Effector CD8-positive, alpha-beta T cell (primary cell): ENCODE measurements around the gene IQCK.
"Not testable (repeated sequence)": the region's sequence is repeated elsewhere in the genome, so short reads cannot be mapped to it uniquely, and the experiment has no call there.

Experiments used
- DNase-seq: peaks from one replicate; lab custom pipeline; 2025; lab: John Stamatoyannopoulos, UW

IQCK gene

GRCh38 chr16:19699472-19699871, 18.6 kb upstream of the IQCK start:
- DNase-seq, result no peak

- DNase-seq, result no peak
Measured at GRCh38 chr16:19700319-19700781, 17.7 kb upstream of the IQCK start.

DNA sequence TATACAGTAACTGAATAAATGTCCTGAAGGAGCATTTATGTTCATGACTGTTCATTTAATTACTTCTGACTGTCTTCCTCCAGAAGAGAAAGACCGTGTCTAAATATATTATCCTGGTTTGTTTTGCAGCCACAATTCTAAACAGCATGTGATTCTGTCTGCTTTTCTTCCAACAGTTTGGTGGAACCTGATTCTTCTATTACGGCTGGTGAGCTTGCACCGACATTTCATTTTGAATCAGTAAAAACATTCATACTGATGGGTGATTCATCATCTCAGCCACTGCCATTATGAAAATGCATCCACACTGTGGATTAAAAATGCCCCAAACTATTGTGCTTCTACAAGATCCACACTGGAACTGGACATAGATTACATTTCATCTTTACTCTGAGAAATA, 17.0 kb upstream of the IQCK start:
- no peak for DNase-seq

- DNase-seq, result no peak
Measured at GRCh38 chr16:19703172-19703889, 14.7 kb upstream of the IQCK start.

DNA sequence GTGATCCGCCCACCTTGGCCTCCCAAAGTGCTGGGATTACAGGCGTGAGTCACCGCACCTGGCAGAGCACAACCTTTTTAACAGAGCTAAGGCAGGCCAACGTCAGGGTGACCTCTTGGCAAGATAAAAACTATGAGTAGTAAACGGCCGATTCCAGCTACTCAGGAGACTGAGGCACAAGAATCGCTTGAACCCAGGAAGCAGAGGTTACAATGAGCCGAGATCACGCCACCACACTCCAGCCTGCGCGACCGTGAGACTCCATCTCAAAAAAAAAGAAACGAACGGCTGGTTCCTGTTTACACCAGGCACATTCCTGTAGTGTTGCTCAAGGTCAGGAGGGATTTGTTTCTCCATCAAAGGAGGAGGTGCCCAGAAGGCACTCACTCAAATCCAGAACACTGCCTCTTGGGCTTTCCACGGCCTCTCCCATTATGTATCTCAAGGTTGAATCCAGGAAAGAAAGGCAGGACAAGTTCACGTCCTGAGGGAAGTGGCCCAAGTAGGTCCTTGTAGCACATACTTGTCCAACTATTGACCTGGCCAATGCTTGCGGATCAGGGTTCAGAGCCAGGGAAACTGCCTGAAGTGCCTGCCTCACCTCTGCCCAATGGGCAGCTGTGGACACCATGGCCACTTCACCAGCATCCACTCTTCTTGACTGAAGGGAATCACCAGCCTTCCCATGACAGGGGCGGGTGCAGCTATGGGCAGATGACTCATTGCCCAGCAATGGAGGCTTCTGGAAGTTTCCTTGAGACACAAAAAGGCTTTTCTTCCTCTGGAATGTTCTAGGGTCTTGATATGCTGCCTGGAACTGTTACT, 13.5 kb upstream of the IQCK start:
- no peak for DNase-seq

DNA sequence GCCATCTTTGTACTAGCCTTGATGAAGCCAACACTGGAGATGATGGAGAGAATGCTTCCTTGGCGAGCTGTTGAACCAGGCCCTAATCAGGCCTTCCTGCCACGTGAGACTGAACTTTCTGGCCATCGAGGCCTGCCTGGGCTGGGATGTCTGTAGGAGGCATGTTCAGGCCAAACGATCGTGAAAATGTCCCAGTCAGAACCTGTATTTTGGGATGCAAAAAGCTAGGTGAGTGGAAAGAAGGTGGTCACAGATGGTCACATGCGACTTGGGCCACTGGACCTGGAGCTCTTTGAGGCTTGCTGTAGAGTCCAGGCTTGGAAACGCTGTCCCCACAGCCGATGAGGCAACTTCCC, 12.9 kb upstream of the IQCK start:
- no peak for DNase-seq

DNA sequence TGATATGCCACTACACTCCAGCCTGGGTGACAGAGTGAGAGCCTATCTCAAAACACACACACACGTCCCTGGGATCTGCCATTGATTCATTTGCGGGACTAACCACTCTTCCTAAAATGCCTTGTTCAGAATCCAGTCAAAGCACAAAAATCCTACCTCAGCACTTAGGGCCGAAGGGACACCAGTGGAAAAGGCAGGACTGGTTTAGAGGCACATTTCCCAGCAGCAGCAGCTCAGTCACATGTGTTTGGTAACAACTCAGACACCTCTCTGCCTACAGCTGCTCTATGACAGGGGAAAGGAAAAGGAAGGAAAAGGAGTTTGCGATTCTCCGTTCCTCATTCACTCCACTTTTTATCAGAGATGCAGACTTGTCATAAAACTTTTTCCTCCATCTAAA, 12.2 kb upstream of the IQCK start:
- no peak for DNase-seq

- no peak for DNase-seq
Measured at GRCh38 chr16:19706846-19707245, 11.2 kb upstream of the IQCK start.

- DNase-seq, result no peak
Measured at GRCh38 chr16:19707569-19708295, 10.3 kb upstream of the IQCK start.

DNA sequence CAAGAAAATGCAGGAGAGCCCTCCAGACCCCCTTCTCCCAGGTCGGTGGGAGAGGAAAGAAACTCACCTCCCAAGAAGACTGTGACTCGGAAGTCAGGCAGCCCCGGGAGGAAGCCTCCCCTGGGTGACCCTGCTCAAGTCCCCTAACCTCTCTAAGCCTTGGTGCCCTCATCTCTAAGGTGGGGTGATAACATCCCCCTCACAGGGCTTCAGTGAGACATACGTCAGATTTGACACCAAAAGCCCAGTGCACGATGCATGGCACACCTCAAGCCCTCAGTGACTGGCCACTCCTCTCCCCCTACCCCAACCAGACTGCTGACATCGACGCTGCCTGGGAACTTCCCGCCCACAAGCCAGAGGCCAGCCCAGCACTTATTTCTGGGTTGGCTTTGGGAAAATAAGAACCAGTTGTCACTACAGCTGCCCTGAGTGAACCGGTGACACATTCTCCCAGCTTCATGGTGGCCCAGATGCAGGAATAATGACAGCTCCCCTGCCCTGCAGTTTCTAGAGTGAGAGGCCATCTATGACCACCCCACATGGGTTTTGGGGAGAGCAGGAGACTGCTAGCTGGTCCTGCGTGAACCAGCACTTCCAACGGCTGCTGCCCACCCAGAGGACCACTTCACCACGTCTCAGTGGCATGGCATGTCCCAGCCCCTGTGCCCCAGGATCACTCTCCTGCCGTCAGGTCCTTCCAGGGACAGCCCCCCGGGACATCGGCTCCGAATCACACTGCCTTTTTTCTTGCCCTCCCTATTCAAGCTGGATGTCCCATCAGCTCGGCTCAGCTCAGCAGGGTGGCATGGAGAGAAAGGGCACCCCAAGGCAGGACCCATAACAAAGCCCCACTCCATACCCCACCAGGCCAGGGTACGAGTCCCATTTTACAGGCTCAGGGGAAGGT, 9.5 kb upstream of the IQCK start:
- DNase-seq, result no peak

- DNase-seq, result no peak
Measured at GRCh38 chr16:19709381-19710136, 8.5 kb upstream of the IQCK start.

- no peak for DNase-seq
Measured at GRCh38 chr16:19710191-19710908, 7.7 kb upstream of the IQCK start.

- no peak for DNase-seq
Measured at GRCh38 chr16:19710991-19711545, 7.0 kb upstream of the IQCK start.

- DNase-seq, result no peak
Measured at GRCh38 chr16:19711643-19712042, 6.4 kb upstream of the IQCK start.

- DNase-seq, result no peak
Measured at GRCh38 chr16:19712418-19713058, 5.5 kb upstream of the IQCK start.

GRCh38 chr16:19713697-19714096, 4.4 kb upstream of the IQCK start:
- no peak for DNase-seq

- DNase-seq, result no peak
Measured at GRCh38 chr16:19715566-19715965, 2.5 kb upstream of the IQCK start.

GRCh38 chr16:19716183-19716582, 1.9 kb upstream of the IQCK start:
- no peak for DNase-seq

DNA sequence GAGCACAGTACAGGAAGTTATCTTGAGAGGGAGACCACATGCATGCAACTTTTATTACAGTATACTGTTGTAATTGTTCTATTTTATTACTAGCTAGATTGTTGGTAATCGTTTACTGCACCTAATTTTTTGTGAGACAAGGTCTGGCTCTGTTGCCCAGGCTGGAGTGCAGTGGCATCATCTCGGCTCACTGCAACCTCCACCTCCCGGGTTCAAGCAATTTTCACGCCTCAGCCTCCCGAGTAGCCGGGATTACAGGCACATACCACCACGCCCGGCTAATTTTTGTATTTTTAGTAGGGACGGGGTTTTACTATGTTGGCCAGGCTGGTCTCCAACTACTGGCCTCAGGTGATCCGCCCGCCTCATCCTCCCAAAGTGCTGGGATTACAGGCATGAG, 1.3 kb upstream of the IQCK start:
- not testable (repeated sequence) for DNase-seq
